HepG2 (cell line): Measurements from ENCODE around the gene CISD3. TPM values are rescaled to one million over a fixed set of nuclear protein-coding genes. Genes with fewer than 3 reads are reported as not detected.

Experiments used
- AKAP8 ChIP-seq: sonication (generic); formaldehyde crosslinking; IDR thresholded peaks from 2 replicates; pipeline ENCODE4 v1.5.1; 2020; ENCODE audit warnings: mild to moderate bottlenecking, missing genetic modification reagents
- ATF5 ChIP-seq: sonication (generic); formaldehyde crosslinking; IDR thresholded peaks from 2 replicates; pipeline ENCODE4 v1.4.0; 2020; ENCODE audit warnings: mild to moderate bottlenecking, low read depth, missing genetic modification reagents
- CSRNP1 ChIP-seq: sonication (generic); formaldehyde crosslinking; IDR thresholded peaks from 2 replicates; pipeline ENCODE4 v1.8.1; 2023; ENCODE audit warnings: mild to moderate bottlenecking, missing genetic modification reagents
- GZF1 ChIP-seq: sonication (generic); formaldehyde crosslinking; IDR thresholded peaks from 2 replicates; pipeline ENCODE4 v1.5.1; 2020; ENCODE audit warnings: mild to moderate bottlenecking, missing genetic modification reagents
- MAFK ChIP-seq, 2 experiments: IDR thresholded peaks in 1 of 2; conservative IDR thresholded peaks in 1 of 2; 2 replicates each; pipeline ENCODE4 v1.6.1; 2011; ENCODE audit warnings: improper control_type of control experiment in 2 of 2, low read length in 2 of 2
- STAG1 ChIP-seq: sonication (generic); formaldehyde crosslinking; IDR thresholded peaks from 2 replicates; pipeline ENCODE4 v1.4.0; 2020; ENCODE audit warnings: missing genetic modification reagents
- ZBTB33 ChIP-seq: sonication (generic); formaldehyde crosslinking; IDR thresholded peaks from 2 replicates; pipeline ENCODE4 v1.4.0; 2020; ENCODE audit warnings: missing genetic modification reagents
- ZNF770 ChIP-seq: sonication (generic); formaldehyde crosslinking; IDR thresholded peaks from 2 replicates; pipeline ENCODE4 v1.5.0; 2020; ENCODE audit warnings: mild to moderate bottlenecking, missing genetic modification reagents
- polyA plus RNA-seq, 8 experiments: library from polyadenylated mRNA; depleted of rRNA in 3 of 8; stranded (reverse) in 7 of 8; unstranded in 1 of 8; fragments of >200 nt; fragmentation: Illumina TruSeq in 4 of 8; extraction: Trizol in 4 of 8; gene quantifications; 2 replicates each; pipeline versions ENCODE4 v1.2.1 to v1.2.3, GENCODE V29; 2011 to 2016; ENCODE audit warnings: low read depth in 4 of 8, missing spikeins in 1 of 8, mixed read lengths in 1 of 8; ENCODE audit not compliant: insufficient read depth in 1 of 8
- total RNA-seq, 5 experiments: library from RNA; depleted of rRNA; stranded (reverse); fragments of >200 nt; fragmentation: Illumina TruSeq; extraction: Trizol; gene quantifications; 2 replicates each; pipeline ENCODE4 v1.2.3, GENCODE V29; 2016; ENCODE audit warnings: low read depth in 1 of 5
- TF ChIP-seq, protein P1 (sequence below): sonication (generic); formaldehyde crosslinking; conservative IDR thresholded peaks from 2 replicates; pipeline ENCODE4 v1.8.0; 2022; ENCODE audit warnings: low read depth, missing genetic modification reagents
- TF ChIP-seq, protein P2 (sequence below): IDR thresholded peaks from 2 replicates; pipeline ENCODE4 v1.6.1; 2016
- TF ChIP-seq, protein P3 (sequence below): IDR thresholded peaks from 2 replicates; pipeline ENCODE4 v1.6.1; 2018; ENCODE audit warnings: missing genetic modification reagents
- TF ChIP-seq, protein P4 (sequence below): sonication (generic); formaldehyde crosslinking; IDR thresholded peaks from 2 replicates; pipeline ENCODE4 v1.4.0; 2020; ENCODE audit warnings: missing genetic modification reagents, borderline replicate concordance

Gene CISD3
- total and polyA plus RNA-seq, 2 of the 13 experiments (the other 11 are each of a cell fraction or from before 2014, with no cell fraction given): 30.0 to 34.1 TPM

- TF ChIP-seq ZBTB33 (CRISPR knock-in tag) (peak; percentile 63), MAFK (conservative IDR thresholded peaks at IDR 0.05 in 1 of 2, IDR thresholded peaks at IDR 0.05 in 1 of 2; ENCODE audit: low read length in 2 of 2) (peak; percentile 0; a peak in 1 of 4 replicates), AKAP8 (peak; percentile 84; the same call in 1 of the 2 replicates), CSRNP1 (CRISPR knock-in tag) (peak; percentile 93; the same call in 1 of the 2 replicates), GZF1 (CRISPR knock-in tag) (peak; percentile 32; the same call in 1 of the 2 replicates), ATF5 (CRISPR knock-in tag) (no peak; the same call in 1 of the 2 replicates), STAG1 (CRISPR knock-in tag) (peak; percentile 36), ZNF770 (CRISPR knock-in tag) (no peak)
- TF ChIP-seq, protein P1, sequence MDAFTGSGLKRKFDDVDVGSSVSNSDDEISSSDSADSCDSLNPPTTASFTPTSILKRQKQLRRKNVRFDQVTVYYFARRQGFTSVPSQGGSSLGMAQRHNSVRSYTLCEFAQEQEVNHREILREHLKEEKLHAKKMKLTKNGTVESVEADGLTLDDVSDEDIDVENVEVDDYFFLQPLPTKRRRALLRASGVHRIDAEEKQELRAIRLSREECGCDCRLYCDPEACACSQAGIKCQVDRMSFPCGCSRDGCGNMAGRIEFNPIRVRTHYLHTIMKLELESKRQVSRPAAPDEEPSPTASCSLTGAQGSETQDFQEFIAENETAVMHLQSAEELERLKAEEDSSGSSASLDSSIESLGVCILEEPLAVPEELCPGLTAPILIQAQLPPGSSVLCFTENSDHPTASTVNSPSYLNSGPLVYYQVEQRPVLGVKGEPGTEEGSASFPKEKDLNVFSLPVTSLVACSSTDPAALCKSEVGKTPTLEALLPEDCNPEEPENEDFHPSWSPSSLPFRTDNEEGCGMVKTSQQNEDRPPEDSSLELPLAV (CRISPR knock-in tag): no peak
- TF ChIP-seq, protein P2, sequence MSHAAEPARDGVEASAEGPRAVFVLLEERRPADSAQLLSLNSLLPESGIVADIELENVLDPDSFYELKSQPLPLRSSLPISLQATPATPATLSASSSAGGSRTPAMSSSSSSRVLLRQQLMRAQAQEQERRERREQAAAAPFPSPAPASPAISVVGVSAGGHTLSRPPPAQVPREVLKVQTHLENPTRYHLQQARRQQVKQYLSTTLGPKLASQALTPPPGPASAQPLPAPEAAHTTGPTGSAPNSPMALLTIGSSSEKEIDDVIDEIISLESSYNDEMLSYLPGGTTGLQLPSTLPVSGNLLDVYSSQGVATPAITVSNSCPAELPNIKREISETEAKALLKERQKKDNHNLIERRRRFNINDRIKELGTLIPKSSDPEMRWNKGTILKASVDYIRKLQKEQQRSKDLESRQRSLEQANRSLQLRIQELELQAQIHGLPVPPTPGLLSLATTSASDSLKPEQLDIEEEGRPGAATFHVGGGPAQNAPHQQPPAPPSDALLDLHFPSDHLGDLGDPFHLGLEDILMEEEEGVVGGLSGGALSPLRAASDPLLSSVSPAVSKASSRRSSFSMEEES: peak; percentile 61; the same call in 1 of the 2 replicates
- TF ChIP-seq, protein P3, sequence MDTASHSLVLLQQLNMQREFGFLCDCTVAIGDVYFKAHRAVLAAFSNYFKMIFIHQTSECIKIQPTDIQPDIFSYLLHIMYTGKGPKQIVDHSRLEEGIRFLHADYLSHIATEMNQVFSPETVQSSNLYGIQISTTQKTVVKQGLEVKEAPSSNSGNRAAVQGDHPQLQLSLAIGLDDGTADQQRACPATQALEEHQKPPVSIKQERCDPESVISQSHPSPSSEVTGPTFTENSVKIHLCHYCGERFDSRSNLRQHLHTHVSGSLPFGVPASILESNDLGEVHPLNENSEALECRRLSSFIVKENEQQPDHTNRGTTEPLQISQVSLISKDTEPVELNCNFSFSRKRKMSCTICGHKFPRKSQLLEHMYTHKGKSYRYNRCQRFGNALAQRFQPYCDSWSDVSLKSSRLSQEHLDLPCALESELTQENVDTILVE (CRISPR knock-in tag): peak; percentile 97
- TF ChIP-seq, protein P4, sequence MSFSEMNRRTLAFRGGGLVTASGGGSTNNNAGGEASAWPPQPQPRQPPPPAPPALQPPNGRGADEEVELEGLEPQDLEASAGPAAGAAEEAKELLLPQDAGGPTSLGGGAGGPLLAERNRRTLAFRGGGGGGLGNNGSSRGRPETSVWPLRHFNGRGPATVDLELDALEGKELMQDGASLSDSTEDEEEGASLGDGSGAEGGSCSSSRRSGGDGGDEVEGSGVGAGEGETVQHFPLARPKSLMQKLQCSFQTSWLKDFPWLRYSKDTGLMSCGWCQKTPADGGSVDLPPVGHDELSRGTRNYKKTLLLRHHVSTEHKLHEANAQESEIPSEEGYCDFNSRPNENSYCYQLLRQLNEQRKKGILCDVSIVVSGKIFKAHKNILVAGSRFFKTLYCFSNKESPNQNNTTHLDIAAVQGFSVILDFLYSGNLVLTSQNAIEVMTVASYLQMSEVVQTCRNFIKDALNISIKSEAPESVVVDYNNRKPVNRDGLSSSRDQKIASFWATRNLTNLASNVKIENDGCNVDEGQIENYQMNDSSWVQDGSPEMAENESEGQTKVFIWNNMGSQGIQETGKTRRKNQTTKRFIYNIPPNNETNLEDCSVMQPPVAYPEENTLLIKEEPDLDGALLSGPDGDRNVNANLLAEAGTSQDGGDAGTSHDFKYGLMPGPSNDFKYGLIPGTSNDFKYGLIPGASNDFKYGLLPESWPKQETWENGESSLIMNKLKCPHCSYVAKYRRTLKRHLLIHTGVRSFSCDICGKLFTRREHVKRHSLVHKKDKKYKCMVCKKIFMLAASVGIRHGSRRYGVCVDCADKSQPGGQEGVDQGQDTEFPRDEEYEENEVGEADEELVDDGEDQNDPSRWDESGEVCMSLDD (CRISPR knock-in tag): peak; percentile 65; the same call in 1 of the 2 replicates
These were observed 22.3 kb downstream of the CISD3 start, which contains the start of gene PSMB3 (continued) for GRCh38 chr17:38752308-38753070.
